IMR-90 (cell line): ENCODE results near the gene SERPINB13. TPM values are rescaled to one million over a fixed set of nuclear protein-coding genes. Genes with fewer than 3 reads are reported as not detected.
A peak's percentile ranks its signal among the peaks of the same experiment; 100 is the strongest.

Experiments
- ATAC-seq: fragments of 200-7000 bp; cut with Tn5 transposase; 2 replicates; pipeline ENCODE4 v1.9.1; 2020; ENCODE audit warnings: low read depth, mild to moderate bottlenecking, moderate library complexity
- BruUV-seq: library from RNA; stranded (reverse); fragments of 400-500 nt; replicated peaks from 2 replicates; lab custom pipeline; 2021; lab: Mats Ljungman, UMichigan
- CTCF ChIA-PET: fragments of 300-600 bp; formaldehyde crosslinking; extraction: SDS; loops from one replicate; lab custom pipeline; 2021; ENCODE audit warnings: antibody characterized with exemption; lab: Yijun Ruan, JAX
- POLR2A ChIA-PET: fragments of 300-600 bp; sonication (Branson Sonifier 250); formaldehyde crosslinking; loops from one replicate; lab custom pipeline; 2022; ENCODE audit warnings: antibody characterized with exemption; ENCODE audit not compliant: unreplicated experiment; lab: Charles Lee
- DNase-seq: peaks from one replicate; pipeline ENCODE4 v3.0.0; 2013
- H2AFZ ChIP-seq: replicated peaks from 2 replicates; pipeline ENCODE3; 2013; ENCODE audit warnings: low read length, mild to moderate bottlenecking; ENCODE audit not compliant: poor library complexity
- H2AK5ac ChIP-seq: 2 replicates; pipeline ENCODE4 v1.6.1; 2013; ENCODE audit warnings: low read depth, low read length, inconsistent platforms
- H2AK9ac ChIP-seq: replicated peaks from 2 replicates; pipeline ENCODE3; 2013; ENCODE audit warnings: mild to moderate bottlenecking, low read depth, low read length, moderate library complexity; ENCODE audit not compliant: poor library complexity
- H2BK120ac ChIP-seq: 2 replicates; pipeline ENCODE4 v1.6.1; 2013; ENCODE audit warnings: low read depth, low read length, inconsistent platforms
- H2BK15ac ChIP-seq: 3 replicates; pipeline ENCODE4 v1.6.1; 2013; ENCODE audit warnings: low read depth, low read length, inconsistent platforms
- H2BK20ac ChIP-seq: 2 replicates; pipeline ENCODE4 v1.6.1; 2013; ENCODE audit warnings: low read depth, mild to moderate bottlenecking, inconsistent platforms, low read length, moderate library complexity
- H2BK5ac ChIP-seq: 2 replicates; pipeline ENCODE4 v1.6.1; 2013; ENCODE audit warnings: mild to moderate bottlenecking, low read depth, low read length, inconsistent platforms; ENCODE audit not compliant: poor library complexity, severe bottlenecking
- H3K14ac ChIP-seq: replicated peaks from 2 replicates; pipeline ENCODE4 v1.6.1; 2013; ENCODE audit warnings: low read depth, low read length, inconsistent platforms
- H3K18ac ChIP-seq: 2 replicates; pipeline ENCODE4 v1.6.1; 2013; ENCODE audit warnings: low read depth, low read length, control low read depth
- H3K23ac ChIP-seq: 2 replicates; pipeline ENCODE4 v1.6.1; 2013; ENCODE audit warnings: low read depth, low read length, inconsistent platforms
- H3K27ac ChIP-seq: 2 replicates; pipeline ENCODE4 v1.5.1; 2013; ENCODE audit warnings: mild to moderate bottlenecking, control low read depth, low read length; ENCODE audit not compliant: insufficient read depth
- H3K27me3 ChIP-seq: 2 replicates; pipeline ENCODE4 v1.6.1; 2013; ENCODE audit warnings: low read length; ENCODE audit not compliant: control insufficient read depth, insufficient read depth
- H3K36me3 ChIP-seq: 2 replicates; pipeline ENCODE4 v1.6.1; 2013; ENCODE audit warnings: low read length, mixed read lengths; ENCODE audit not compliant: control insufficient read depth, insufficient read depth
- H3K4ac ChIP-seq: 2 replicates; pipeline ENCODE4 v1.6.1; 2013; ENCODE audit warnings: low read depth, low read length, inconsistent platforms
- H3K4me1 ChIP-seq: 2 replicates; pipeline ENCODE4 v1.6.1; 2013; ENCODE audit warnings: low read length, mixed read lengths; ENCODE audit not compliant: control insufficient read depth, insufficient read depth
- H3K4me2 ChIP-seq: 2 replicates; pipeline ENCODE4 v1.6.1; 2013; ENCODE audit warnings: low read depth, mild to moderate bottlenecking, control low read depth, low read length, moderate library complexity
- H3K4me3 ChIP-seq: 2 replicates; pipeline ENCODE4 v1.5.1; 2013; ENCODE audit warnings: low read depth, mild to moderate bottlenecking, control low read depth, low read length, moderate library complexity; ENCODE audit not compliant: insufficient read depth
- H3K56ac ChIP-seq: 2 replicates; pipeline ENCODE4 v1.6.1; 2013; ENCODE audit warnings: low read length, inconsistent platforms; ENCODE audit not compliant: insufficient read depth; ENCODE audit errors: extremely low read depth
- H3K79me1 ChIP-seq, 2 experiments: 2 replicates each; pipeline ENCODE4 v1.6.1; 2013; ENCODE audit warnings: low read length in 2 of 2, inconsistent platforms in 1 of 2, low read depth in 1 of 2
- H3K9ac ChIP-seq: 2 replicates; pipeline ENCODE4 v1.6.1; 2013; ENCODE audit warnings: low read depth, low read length, control low read depth
- H3K9me1 ChIP-seq: 2 replicates; pipeline ENCODE4 v1.6.1; 2013; ENCODE audit warnings: low read length, inconsistent platforms; ENCODE audit not compliant: insufficient read depth
- H3K9me3 ChIP-seq: 2 replicates; pipeline ENCODE4 v1.6.1; 2013; ENCODE audit warnings: low read length; ENCODE audit not compliant: control insufficient read depth, insufficient read depth
- H4K20me1 ChIP-seq: 2 replicates; pipeline ENCODE4 v1.6.1; 2013; ENCODE audit warnings: low read length, inconsistent platforms; ENCODE audit not compliant: insufficient read depth
- H4K5ac ChIP-seq: 2 replicates; pipeline ENCODE4 v1.6.1; 2013; ENCODE audit warnings: mild to moderate bottlenecking, low read depth, low read length, control low read depth
- H4K8ac ChIP-seq, 2 experiments: 2 replicates each; pipeline ENCODE4 v1.6.1; 2013; ENCODE audit warnings: low read depth in 2 of 2, low read length in 2 of 2, control low read depth in 1 of 2, inconsistent platforms in 1 of 2
- H4K91ac ChIP-seq: 2 replicates; pipeline ENCODE4 v1.6.1; 2013; ENCODE audit warnings: low read depth, low read length, inconsistent platforms; ENCODE audit not compliant: insufficient read depth
- CEBPB ChIP-seq: IDR thresholded peaks from 2 replicates; pipeline ENCODE4 v1.6.1; 2012; ENCODE audit warnings: low read depth, low read length, improper control_type of control experiment
- FOS ChIP-seq: fragments of 150-350 bp; IDR thresholded peaks from 2 replicates; pipeline ENCODE4 v1.6.1; 2016; ENCODE audit warnings: low read depth, low read length
- MAZ ChIP-seq: IDR thresholded peaks from 2 replicates; pipeline ENCODE4 v1.6.1; 2012; ENCODE audit warnings: low read depth, mild to moderate bottlenecking, low read length, improper control_type of control experiment, moderate library complexity, borderline replicate concordance
- MXI1 ChIP-seq: IDR thresholded peaks from 2 replicates; pipeline ENCODE4 v1.6.1; 2012; ENCODE audit warnings: low read depth, mild to moderate bottlenecking, low read length, moderate library complexity, borderline replicate concordance
- NFE2L2 ChIP-seq: fragments of 150-350 bp; IDR thresholded peaks from 2 replicates; pipeline ENCODE4 v1.6.1; 2016; ENCODE audit warnings: low read depth, mild to moderate bottlenecking, low read length
- POLR2A ChIP-seq: IDR thresholded peaks from 2 replicates; pipeline ENCODE4 v1.6.1; 2012; ENCODE audit warnings: mild to moderate bottlenecking, low read depth, low read length
- RAD21 ChIP-seq: IDR thresholded peaks from 2 replicates; pipeline ENCODE4 v1.6.1; 2012; ENCODE audit warnings: low read length, improper control_type of control experiment
- RFX5 ChIP-seq: IDR thresholded peaks from 2 replicates; pipeline ENCODE4 v1.8.0; 2012; ENCODE audit warnings: low read depth, mild to moderate bottlenecking, low read length, moderate library complexity
- WGBS, 2 experiments: methylation state at CpG; one replicate each; pipeline versions ENCODE4 v1.1.5 to v1.1.7; 2013; ENCODE audit warnings: missing lambda C conversion rate in 2 of 2; ENCODE audit not compliant: insufficient read length in 1 of 2; ENCODE audit errors: extremely low coverage in 2 of 2; 5-methylcytosine and 5-hydroxymethylcytosine counted together
- dilution Hi-C: fragments of 300-500 bp; cut with HindIII; formaldehyde crosslinking; loops from one replicate; pipeline ENCODE4 v1.14.3; 2018; ENCODE audit warnings: low sequenced_read_pairs; ENCODE audit not compliant: unreplicated experiment
- in situ Hi-C: fragments of 300-500 bp; cut with MboI; formaldehyde crosslinking; loops from 3 replicates; pipeline ENCODE4 v1.14.3; 2019; ENCODE audit warnings: low sequenced_read_pairs, inconsistent platforms, mixed read lengths
- intact Hi-C: fragments of 100-400 bp; cut with micrococcal nuclease; formaldehyde crosslinking; loops from 2 replicates; pipeline ENCODE4 v1.10.0; 2022
- polyA plus RNA-seq, 3 experiments: library from polyadenylated mRNA; depleted of rRNA; stranded (reverse); fragments of >200 nt; gene quantifications; 2 replicates each; pipeline ENCODE4 v1.2.3, GENCODE V29; 2012; ENCODE audit warnings: low replicate concordance in 1 of 3
- total RNA-seq: library from RNA; depleted of rRNA; stranded (reverse); fragments of >200 nt; gene quantifications from 2 replicates; pipeline ENCODE4 v1.2.3, GENCODE V29; 2012
- TF ChIP-seq, protein P1 (sequence below): fragments of 150-350 bp; IDR thresholded peaks from 2 replicates; pipeline ENCODE4 v1.6.1; 2016; ENCODE audit warnings: low read depth, mild to moderate bottlenecking, low read length, moderate library complexity, borderline replicate concordance

Gene SERPINB13
- total and polyA plus RNA-seq, 2 of the 4 experiments (the other 2 are of a cell fraction) = not detected

DNA sequence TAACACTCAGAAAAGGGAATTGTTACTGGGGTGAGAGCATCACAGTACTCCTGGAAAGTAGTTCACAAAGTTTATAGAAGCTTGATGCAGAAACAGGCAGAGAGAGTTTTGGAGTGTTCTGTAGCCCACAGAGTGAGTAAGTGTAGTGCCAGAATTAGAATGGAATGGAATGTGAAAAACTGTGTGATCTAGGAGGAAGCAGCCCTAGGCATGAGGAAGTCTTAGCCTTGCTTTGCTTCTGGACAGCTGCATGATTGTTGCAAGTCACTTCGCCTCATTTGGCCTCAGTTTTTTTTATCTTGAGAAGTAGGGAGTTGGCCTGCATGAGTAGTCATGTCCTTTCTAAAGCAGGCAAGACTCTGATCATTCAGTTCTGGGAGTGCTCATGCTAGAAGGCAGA, 34.1 kb upstream of the SERPINB13 start:
- ATAC-seq (peak; percentile 67), DNase-seq (peak; percentile 62)
- no peak overlapping the region for H3K4ac ChIP-seq
- H3K9ac ChIP-seq = no peak overlapping the region
- H3K14ac ChIP-seq = no peak overlapping the region
- H3K4me3 ChIP-seq = no peak overlapping the region
- no peak overlapping the region for H2BK5ac ChIP-seq
- H2BK15ac ChIP-seq = no peak overlapping the region
- ChIA-PET CTCF (no interaction called here), POLR2A (no interaction called here)
- peak overlapping the region; percentile 28; the same call in 1 of the 2 replicates for H3K4me2 ChIP-seq
- intact Hi-C loops = no loop called here
- peaks cover 3% of the 10 kb centered on the region; the same call in 1 of the 2 replicates for H3K27me3 ChIP-seq
- no peak overlapping the region for H3K23ac ChIP-seq
- no peak overlapping the region for H2BK120ac ChIP-seq
- no peak overlapping the region for H3K27ac ChIP-seq
- H3K9me3 ChIP-seq = no peaks in the 10 kb centered on the region
- no peak overlapping the region for H3K18ac ChIP-seq
- no peak overlapping the region for H4K91ac ChIP-seq
- TF ChIP-seq RFX5 = no peak
- no peak for TF ChIP-seq MXI1
- TF ChIP-seq FOS = no peak
- no peak for TF ChIP-seq NFE2L2
- no peak for TF ChIP-seq CEBPB
- no peak for TF ChIP-seq POLR2A
- TF ChIP-seq, protein P1, sequence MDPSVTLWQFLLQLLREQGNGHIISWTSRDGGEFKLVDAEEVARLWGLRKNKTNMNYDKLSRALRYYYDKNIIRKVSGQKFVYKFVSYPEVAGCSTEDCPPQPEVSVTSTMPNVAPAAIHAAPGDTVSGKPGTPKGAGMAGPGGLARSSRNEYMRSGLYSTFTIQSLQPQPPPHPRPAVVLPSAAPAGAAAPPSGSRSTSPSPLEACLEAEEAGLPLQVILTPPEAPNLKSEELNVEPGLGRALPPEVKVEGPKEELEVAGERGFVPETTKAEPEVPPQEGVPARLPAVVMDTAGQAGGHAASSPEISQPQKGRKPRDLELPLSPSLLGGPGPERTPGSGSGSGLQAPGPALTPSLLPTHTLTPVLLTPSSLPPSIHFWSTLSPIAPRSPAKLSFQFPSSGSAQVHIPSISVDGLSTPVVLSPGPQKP = no peak
- no peak for TF ChIP-seq RAD21
- TF ChIP-seq MAZ = no peak
- H4K8ac ChIP-seq = no peak overlapping the region
- no peak overlapping the region for H2AK9ac ChIP-seq
- no CpG with 5 or more reads among the region's 1 CpG for WGBS, 2 experiments
- H3K9me1 ChIP-seq = no peaks in the 10 kb centered on the region
- BruUV-seq = no TSS peak
- H3K4me1 ChIP-seq = no peaks in the 10 kb centered on the region
- H4K20me1 ChIP-seq = no peaks in the 10 kb centered on the region
- H3K79me1 ChIP-seq = no peaks in the 10 kb centered on the region
- no peak overlapping the region for H2AFZ ChIP-seq
- no peak overlapping the region for H3K56ac ChIP-seq
- dilution Hi-C loops = no loop called here
- no peaks in the 10 kb centered on the region for H3K36me3 ChIP-seq
- no peak overlapping the region for H4K5ac ChIP-seq
- H2BK20ac ChIP-seq = no peak overlapping the region
- in situ Hi-C loops = no loop called here
- H2AK5ac ChIP-seq = no peak overlapping the region
